NCI-H345 treated with DMSO at 0.1 percent for 48 hours (cell line): ENCODE results near the gene ULBP2.
"Not testable (repeated sequence)": the region's sequence is repeated elsewhere in the genome, so short reads cannot be mapped to it uniquely, and the experiment has no call there.

Source experiments
- DNase-seq: peaks from one replicate; lab custom pipeline; 2025; ENCODE audit not compliant: unreplicated experiment; lab: John Stamatoyannopoulos, UW

The ULBP2 gene

GRCh38 chr6:149925974-149926777, 15.6 kb upstream of the ULBP2 start:
- DNase-seq = peak; percentile 60

DNA sequence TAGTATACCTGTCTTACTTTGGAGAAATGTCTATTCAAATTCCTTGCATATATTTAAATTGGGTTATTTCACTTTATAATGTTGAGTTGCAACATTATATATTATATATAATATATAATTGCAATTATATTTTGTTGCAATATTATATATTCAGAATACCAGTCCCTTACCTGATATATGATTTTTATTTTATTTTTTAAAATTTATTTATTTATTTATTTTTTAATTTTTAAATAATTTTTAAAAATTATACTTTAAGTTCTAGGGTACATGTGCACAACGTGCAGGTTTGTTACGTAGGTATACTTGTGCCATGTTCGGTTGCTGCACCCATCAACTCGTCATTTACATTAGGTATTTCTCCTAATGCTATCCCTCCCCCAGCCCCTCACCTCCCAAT, 14.8 kb upstream of the ULBP2 start:
- not testable (repeated sequence) for DNase-seq

DNA sequence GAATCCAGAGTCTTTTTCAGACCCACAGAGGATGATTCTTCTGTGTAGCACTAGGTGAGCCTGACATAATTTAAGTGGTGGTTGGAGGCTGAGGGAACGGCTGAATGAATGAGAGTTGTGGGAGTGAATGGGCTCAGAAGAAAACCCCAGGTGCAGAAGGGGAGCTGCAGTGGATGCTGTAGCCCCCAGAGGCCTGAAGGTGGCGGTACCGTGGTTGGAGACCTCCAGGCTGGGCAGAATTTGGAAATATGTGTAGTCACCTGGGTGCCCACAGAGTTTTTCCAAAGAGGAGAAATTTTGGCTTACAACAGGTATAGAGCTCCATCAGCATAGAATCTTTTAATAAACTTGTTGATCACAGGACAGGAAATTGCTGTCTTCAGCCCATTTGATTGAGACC, 12.4 kb upstream of the ULBP2 start:
- no peak for DNase-seq

- no peak for DNase-seq
Observed at GRCh38 chr6:149931501-149931900, 10.3 kb upstream of the ULBP2 start.

GRCh38 chr6:149933036-149933435, 8.8 kb upstream of the ULBP2 start:
- DNase-seq = no peak

- no peak for DNase-seq
Observed at GRCh38 chr6:149933461-149933860, 8.4 kb upstream of the ULBP2 start.

- peak; percentile 59 for DNase-seq
Observed at GRCh38 chr6:149934249-149935156, 7.3 kb upstream of the ULBP2 start.

DNA sequence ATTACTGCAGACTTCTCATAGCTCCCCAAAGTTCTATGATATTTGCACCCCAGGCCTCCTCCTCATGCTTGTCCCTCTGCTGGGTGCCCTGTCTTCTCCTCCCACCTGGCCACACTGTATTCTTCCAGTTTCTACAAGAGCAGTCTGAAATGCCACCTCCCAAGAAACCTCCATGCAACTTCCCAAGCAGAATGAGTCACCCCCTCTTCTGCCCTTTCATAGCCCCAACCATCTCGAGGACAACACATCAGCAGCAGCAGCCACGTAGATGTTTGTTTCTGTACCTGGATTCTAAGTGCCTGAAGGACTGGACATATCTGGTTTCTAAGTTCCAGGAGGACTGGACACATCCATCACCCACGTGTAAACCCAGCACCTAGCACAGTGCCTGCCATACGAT, 6.6 kb upstream of the ULBP2 start:
- DNase-seq = no peak

DNA sequence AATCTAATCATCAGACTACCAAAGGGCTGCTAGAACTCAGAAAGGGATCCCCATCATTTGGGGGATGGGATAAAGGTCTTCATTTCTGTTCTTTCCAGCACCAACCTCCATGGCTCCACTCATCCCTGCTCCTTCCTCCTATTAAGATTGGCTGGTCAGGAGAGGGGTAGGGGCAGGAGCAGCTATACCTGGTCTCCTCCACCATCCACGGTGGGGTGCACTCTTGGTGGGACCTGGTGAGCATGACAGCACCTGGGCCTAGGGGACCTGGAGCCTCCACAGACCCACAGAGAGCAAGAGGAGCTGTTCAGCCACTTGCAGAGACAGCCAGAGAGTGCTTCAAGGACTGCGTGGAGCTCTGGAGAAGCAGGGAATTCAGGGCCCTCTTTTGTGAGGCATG, 6.1 kb upstream of the ULBP2 start:
- DNase-seq = no peak

DNA sequence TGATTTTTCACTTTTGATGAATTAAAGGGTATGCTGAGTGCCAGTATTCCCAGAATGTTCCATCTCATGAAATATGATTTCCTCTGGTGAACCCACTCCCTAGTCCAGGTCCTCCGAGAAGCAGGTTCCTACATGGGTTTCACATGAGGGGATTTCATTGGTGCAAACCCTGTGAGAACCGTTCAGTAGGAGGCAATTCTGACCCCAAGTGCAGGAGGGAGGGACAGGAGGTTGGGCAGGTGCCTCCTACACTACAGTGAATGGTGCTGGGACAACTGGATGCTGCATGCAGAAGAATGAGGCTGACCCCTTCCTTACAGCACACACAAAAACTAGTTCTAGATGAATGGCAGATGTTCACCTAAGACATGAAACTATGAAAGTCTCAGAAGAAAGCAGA, 5.1 kb upstream of the ULBP2 start:
- no peak for DNase-seq

DNA sequence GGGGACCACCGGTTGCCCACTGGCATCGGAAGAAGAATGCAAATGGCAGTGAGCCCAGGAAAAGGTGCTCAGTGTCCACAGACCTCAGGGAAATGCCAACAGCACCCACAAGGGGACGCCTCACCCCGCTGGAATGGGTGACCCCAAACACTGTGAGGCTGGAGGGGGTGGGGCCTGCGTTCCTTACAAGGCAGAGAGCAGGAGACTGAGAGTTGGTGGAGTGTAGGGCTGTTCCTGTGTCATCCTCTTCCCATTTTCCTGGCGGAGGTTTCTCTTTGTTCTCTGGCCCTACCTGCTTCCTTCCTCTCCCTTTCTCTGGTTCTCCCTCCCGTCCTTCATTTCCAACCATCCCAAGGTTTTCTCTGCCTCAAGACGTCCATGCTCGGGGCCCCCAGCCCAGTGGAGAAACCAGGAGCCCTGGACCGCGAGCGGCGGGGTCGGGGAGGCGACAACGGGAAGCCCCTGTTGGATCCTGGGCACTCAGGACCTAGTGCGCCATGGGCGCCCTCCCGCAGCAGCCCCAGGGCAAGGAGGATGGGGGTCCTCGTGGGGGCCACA, 3.7 kb upstream of the ULBP2 start:
- not testable (repeated sequence) for DNase-seq

GRCh38 chr6:149938571-149939355, 3.1 kb upstream of the ULBP2 start:
- DNase-seq = no peak

DNA sequence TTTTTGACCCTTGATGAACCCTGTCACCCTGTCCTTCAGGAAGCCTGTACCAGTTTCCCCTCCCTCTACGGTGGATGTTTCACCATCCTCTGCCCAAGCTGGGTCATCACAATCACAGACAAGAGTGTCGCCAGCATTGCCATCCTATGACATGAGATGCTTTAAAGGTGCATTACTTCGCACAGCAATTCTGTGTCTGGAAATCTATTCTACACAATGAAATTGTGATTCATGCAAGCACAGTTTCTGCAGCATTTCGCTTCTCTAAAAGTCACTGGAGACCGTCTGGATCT, 2.5 kb upstream of the ULBP2 start:
- DNase-seq = no peak

GRCh38 chr6:149939909-149940671, 1.7 kb upstream of the ULBP2 start:
- DNase-seq = no peak

DNA sequence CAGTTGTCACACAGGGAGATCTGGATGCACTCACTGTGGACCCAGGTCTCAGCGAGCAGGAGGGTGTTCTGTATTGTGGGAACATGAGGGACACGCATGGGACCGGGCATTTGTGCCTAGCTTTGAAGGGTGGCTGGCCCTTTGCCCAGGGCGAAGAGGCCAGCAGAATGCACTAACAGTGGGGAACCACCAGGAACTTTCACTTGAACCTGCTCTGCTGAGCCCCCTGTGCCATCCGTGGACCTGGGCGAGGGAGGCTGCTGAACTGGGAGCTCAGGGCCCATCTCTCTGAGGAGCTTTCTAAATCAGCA, 1.2 kb upstream of the ULBP2 start:
- no peak for DNase-seq

DNA sequence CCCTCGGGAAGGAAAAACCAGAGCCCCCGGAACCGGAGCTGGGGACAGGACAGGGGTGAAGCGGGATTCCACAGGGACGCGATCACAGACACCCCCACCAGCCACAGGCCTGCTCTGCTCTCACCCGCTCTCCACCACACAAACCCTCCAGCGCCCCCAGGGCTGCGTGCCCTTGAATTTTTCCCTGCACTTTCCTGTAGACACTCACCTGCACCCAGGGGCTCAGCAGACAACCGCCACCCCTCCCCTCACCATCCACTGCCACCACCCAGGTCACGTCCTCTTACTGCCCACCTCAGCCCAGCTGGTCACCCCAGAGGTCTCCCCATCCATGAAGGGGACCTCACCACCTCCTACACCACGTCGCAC, 631 bp downstream of the ULBP2 start:
- no peak for DNase-seq

- DNase-seq = not testable (repeated sequence)
Observed at GRCh38 chr6:149943321-149943720, 1.5 kb downstream of the ULBP2 start.

- DNase-seq = not testable (repeated sequence)
Observed at GRCh38 chr6:149945276-149945675, 3.5 kb downstream of the ULBP2 start.

- DNase-seq = not testable (repeated sequence)
Observed at GRCh38 chr6:149946631-149947030, 4.8 kb downstream of the ULBP2 start.

DNA sequence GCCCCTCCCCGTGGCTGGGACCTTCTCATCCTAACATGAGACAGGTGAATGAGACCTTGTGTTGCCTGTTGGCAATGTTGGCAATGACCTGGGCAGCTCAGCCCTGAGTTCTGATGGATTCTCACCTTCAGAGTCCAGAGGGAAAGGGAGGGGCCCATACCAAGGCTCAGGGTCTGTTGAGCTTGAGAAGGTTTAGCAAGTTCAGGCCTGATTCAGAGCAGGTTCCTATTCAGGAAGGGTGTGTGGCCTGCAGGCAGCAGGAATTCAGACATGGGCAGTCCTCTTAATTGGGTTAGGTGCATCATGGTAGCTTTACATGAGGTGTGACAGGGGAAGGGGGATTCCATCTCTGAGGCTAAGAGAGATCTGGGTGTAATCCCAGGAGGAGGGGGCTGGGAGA, 5.7 kb downstream of the ULBP2 start:
- DNase-seq = not testable (repeated sequence)

GRCh38 chr6:149948011-149948410, 6.2 kb downstream of the ULBP2 start:
- no peak for DNase-seq
